H1 (cell line): ENCODE measurements around the gene CCDC171. TPM values are rescaled to one million over a fixed set of nuclear protein-coding genes. Genes with fewer than 3 reads are reported as not detected.

Experiments used
- CTCF ChIA-PET: fragments of 300-600 bp; sonication (Branson Sonifier 250); formaldehyde crosslinking; loops from one replicate; lab custom pipeline; 2021; ENCODE audit not compliant: partially characterized antibody; lab: Charles Lee
- POLR2A ChIA-PET: fragments of 300-600 bp; sonication (Branson Sonifier 250); formaldehyde crosslinking; loops from one replicate; lab custom pipeline; 2021; ENCODE audit warnings: inconsistent platforms; ENCODE audit not compliant: partially characterized antibody; lab: Charles Lee
- DNase-seq, 2 experiments: peaks; one replicate each; pipeline versions ENCODE4 v3.0.0 to v3.0.0-alpha.2; 2010 to 2022; ENCODE audit warnings: low spot score in 2 of 2, low read depth in 1 of 2, mixed read lengths in 1 of 2
- FAIRE-seq: peaks from 2 replicates; lab custom pipeline; 2011; peaks lifted over from hg19 to GRCh38; lab: Jason Lieb, UNC
- H2AFZ ChIP-seq: 2 replicates; pipeline ENCODE4 v1.8.1; 2012; ENCODE audit warnings: low read length, inconsistent platforms
- H2AK5ac ChIP-seq: 2 replicates; pipeline ENCODE4 v1.6.1; 2013; ENCODE audit warnings: low read depth, low read length
- H2BK120ac ChIP-seq: replicated peaks from 2 replicates; pipeline ENCODE3; 2013; ENCODE audit warnings: low read depth, low read length, inconsistent platforms
- H2BK12ac ChIP-seq: 2 replicates; pipeline ENCODE4 v1.6.1; 2013; ENCODE audit warnings: low read depth, low read length
- H2BK15ac ChIP-seq: 2 replicates; pipeline ENCODE4 v1.6.1; 2013; ENCODE audit warnings: low read length
- H2BK20ac ChIP-seq: 2 replicates; pipeline ENCODE4 v1.6.1; 2013; ENCODE audit warnings: low read length
- H2BK5ac ChIP-seq: 2 replicates; pipeline ENCODE4 v1.6.1; 2013; ENCODE audit warnings: low read depth, low read length
- H3K14ac ChIP-seq: 2 replicates; pipeline ENCODE4 v1.6.1; 2013; ENCODE audit warnings: inconsistent platforms; ENCODE audit not compliant: insufficient read length
- H3K18ac ChIP-seq: 2 replicates; pipeline ENCODE4 v1.6.1; 2013; ENCODE audit warnings: low read length; ENCODE audit errors: extremely low read depth
- H3K23ac ChIP-seq: 2 replicates; pipeline ENCODE4 v1.6.1; 2013; ENCODE audit warnings: inconsistent platforms; ENCODE audit not compliant: insufficient read length
- H3K23me2 ChIP-seq: 2 replicates; pipeline ENCODE4 v1.6.1; 2013; ENCODE audit warnings: low read depth, low read length
- H3K27ac ChIP-seq: 2 replicates; pipeline ENCODE4 v1.6.1; 2011; ENCODE audit warnings: low read depth, low read length, inconsistent platforms
- H3K27me3 ChIP-seq, 4 experiments: replicated peaks in 1 of 4; 1 replicate in 1 of 4; 2 replicates in 3 of 4; pipeline versions ENCODE4 v1.6.1 to v1.8.1; 2011 to 2013; ENCODE audit warnings: low read length in 3 of 4, mild to moderate bottlenecking in 3 of 4, inconsistent platforms in 2 of 4, mixed read lengths in 2 of 4, moderate library complexity in 1 of 4; ENCODE audit not compliant: control insufficient read depth in 3 of 4, insufficient read depth in 3 of 4; ENCODE audit errors: extremely low read depth in 1 of 4
- H3K36me3 ChIP-seq, 4 experiments: 2 replicates each; pipeline versions ENCODE4 v1.6.1 to v1.8.1; 2011 to 2013; ENCODE audit warnings: mild to moderate bottlenecking in 4 of 4, low read length in 3 of 4, moderate library complexity in 2 of 4, control low read depth in 1 of 4, inconsistent platforms in 1 of 4; ENCODE audit not compliant: insufficient read depth in 4 of 4, control insufficient read depth in 2 of 4
- H3K4ac ChIP-seq: replicated peaks from 2 replicates; pipeline ENCODE3; 2013; ENCODE audit warnings: low read length, low read depth, mixed read lengths, inconsistent platforms; ENCODE audit not compliant: insufficient read length
- H3K4me1 ChIP-seq, 4 experiments: replicated peaks in 1 of 4; 1 replicate in 1 of 4; 2 replicates in 3 of 4; pipeline versions ENCODE4 v1.6.1 to v1.8.1; 2011 to 2013; ENCODE audit warnings: low read length in 3 of 4, inconsistent platforms in 2 of 4, mixed read lengths in 1 of 4; ENCODE audit not compliant: insufficient read depth in 4 of 4, control insufficient read depth in 3 of 4
- H3K4me2 ChIP-seq, 2 experiments: 2 replicates each; pipeline versions ENCODE4 v1.6.1 to v1.8.1; 2011 to 2013; ENCODE audit warnings: low read depth in 2 of 2, low read length in 2 of 2, control low read depth in 1 of 2, inconsistent platforms in 1 of 2, mild to moderate bottlenecking in 1 of 2; ENCODE audit not compliant: insufficient read depth in 1 of 2
- H3K4me3 ChIP-seq, 4 experiments: fragments of 200-600, 300-600 bp in 1 of 4; sonication (generic), shearing (Covaris generic), sonication (Bioruptor Twin) in 1 of 4; 2 replicates each; pipeline versions ENCODE4 v1.5.1 to v1.8.1; 2011 to 2016; ENCODE audit warnings: low read length in 4 of 4, low read depth in 3 of 4, control low read depth in 2 of 4, inconsistent platforms in 2 of 4, mild to moderate bottlenecking in 2 of 4, mixed read lengths in 1 of 4, moderate library complexity in 1 of 4; ENCODE audit not compliant: insufficient read depth in 2 of 4; ENCODE audit errors: extremely low read depth in 1 of 4
- H3K56ac ChIP-seq: replicated peaks from 2 replicates; pipeline ENCODE3; 2013; ENCODE audit warnings: low read depth, mild to moderate bottlenecking, mixed read lengths, low read length, inconsistent platforms; ENCODE audit not compliant: insufficient read length
- H3K79me1 ChIP-seq: 2 replicates; pipeline ENCODE4 v1.6.1; 2013; ENCODE audit warnings: low read depth, low read length, control low read depth
- H3K79me2 ChIP-seq, 2 experiments: 2 replicates each; pipeline versions ENCODE4 v1.6.1 to v1.8.1; 2012 to 2013; ENCODE audit warnings: low read length in 2 of 2, mild to moderate bottlenecking in 2 of 2, inconsistent platforms in 1 of 2; ENCODE audit not compliant: insufficient read depth in 2 of 2, control insufficient read depth in 1 of 2
- H3K9ac ChIP-seq, 4 experiments: replicated peaks in 1 of 4; 1 replicate in 1 of 4; 2 replicates in 3 of 4; pipeline versions ENCODE4 v1.6.1 to v1.8.1; 2011 to 2013; ENCODE audit warnings: low read depth in 3 of 4, low read length in 3 of 4, control low read depth in 2 of 4, mild to moderate bottlenecking in 2 of 4, moderate library complexity in 2 of 4, inconsistent platforms in 1 of 4; ENCODE audit errors: extremely low read depth in 1 of 4
- H3K9me3 ChIP-seq, 2 experiments: 2 replicates each; pipeline versions ENCODE4 v1.6.1 to v1.8.1; 2012 to 2013; ENCODE audit warnings: mild to moderate bottlenecking in 2 of 2, moderate library complexity in 2 of 2, control low read depth in 1 of 2, inconsistent platforms in 1 of 2, low read depth in 1 of 2, low read length in 1 of 2, mixed read lengths in 1 of 2; ENCODE audit not compliant: insufficient read depth in 2 of 2
- H4K20me1 ChIP-seq, 2 experiments: replicated peaks in 1 of 2; 2 replicates each; pipeline versions ENCODE3 to v1.8.1; 2011 to 2013; ENCODE audit warnings: inconsistent platforms in 2 of 2, low read length in 2 of 2, mild to moderate bottlenecking in 1 of 2; ENCODE audit not compliant: insufficient read depth in 2 of 2, control insufficient read depth in 1 of 2
- H4K5ac ChIP-seq: 2 replicates; pipeline ENCODE4 v1.6.1; 2013; ENCODE audit warnings: low read length, low read depth, mixed read lengths, inconsistent platforms; ENCODE audit not compliant: insufficient read length
- H4K8ac ChIP-seq: 2 replicates; pipeline ENCODE4 v1.8.0; 2013; ENCODE audit warnings: mild to moderate bottlenecking, moderate library complexity, low read length, inconsistent platforms; ENCODE audit not compliant: insufficient read depth; ENCODE audit errors: extremely low read depth
- H4K91ac ChIP-seq: replicated peaks from 2 replicates; pipeline ENCODE3; 2013; ENCODE audit warnings: low read length, mixed read lengths, inconsistent platforms; ENCODE audit not compliant: insufficient read length
- ASH2L ChIP-seq: fragments of 200-600, 300-600 bp; sonication (generic); IDR thresholded peaks from one replicate; pipeline ENCODE4 v1.7.1; 2017; ENCODE audit warnings: low read length
- BRCA1 ChIP-seq: IDR thresholded peaks from 2 replicates; pipeline ENCODE4 v1.6.1; 2012; ENCODE audit warnings: low read depth, low read length, improper control_type of control experiment
- CREB1 ChIP-seq: IDR thresholded peaks from 2 replicates; pipeline ENCODE4 v1.6.1; 2012; ENCODE audit warnings: inconsistent platforms
- NANOG ChIP-seq: IDR thresholded peaks from 2 replicates; pipeline ENCODE4 v1.6.1; 2011; ENCODE audit warnings: low read length, low read depth, mild to moderate bottlenecking, inconsistent platforms; ENCODE audit not compliant: insufficient read depth, poor library complexity, severe bottlenecking
- PHF8 ChIP-seq: fragments of 200-600 bp; sonication (generic); conservative IDR thresholded peaks from 2 replicates; pipeline ENCODE4 v1.7.1; 2012; ENCODE audit warnings: low read depth, mild to moderate bottlenecking, inconsistent platforms, low read length, moderate library complexity
- RBBP5 ChIP-seq: IDR thresholded peaks from 2 replicates; pipeline ENCODE4 v1.7.1; 2012; ENCODE audit warnings: low read depth, mild to moderate bottlenecking, inconsistent platforms, low read length, moderate library complexity, borderline replicate concordance
- RXRA ChIP-seq: IDR thresholded peaks from 2 replicates; pipeline ENCODE4 v1.6.1; 2011; ENCODE audit warnings: low read depth, mild to moderate bottlenecking, low read length, moderate library complexity; ENCODE audit not compliant: insufficient read depth
- SIRT6 ChIP-seq: IDR thresholded peaks from one replicate; pipeline ENCODE4 v1.7.1; 2012; ENCODE audit warnings: low read length, inconsistent platforms
- SP1 ChIP-seq: IDR thresholded peaks from 2 replicates; pipeline ENCODE4 v1.6.1; 2011; ENCODE audit warnings: low read depth, low read length
- SP4 ChIP-seq: IDR thresholded peaks from 2 replicates; pipeline ENCODE4 v1.6.1; 2012; ENCODE audit warnings: low read length, inconsistent platforms
- TEAD4 ChIP-seq: IDR thresholded peaks from 2 replicates; pipeline ENCODE4 v1.6.1; 2012; ENCODE audit warnings: low read depth, low read length, inconsistent platforms, mixed read lengths
- YY1 ChIP-seq: IDR thresholded peaks from 2 replicates; pipeline ENCODE4 v1.6.1; 2011; ENCODE audit warnings: low read depth, mild to moderate bottlenecking, low read length
- whole genome bisulfite sequencing, 2 experiments: shearing (Covaris generic) in 1 of 2; methylation state at CpG; one replicate each; pipeline versions ENCODE4 v1.1.6 to v1.1.7; 2013 to 2015; ENCODE audit warnings: low lambda C conversion rate in 2 of 2, mixed read lengths in 2 of 2, inconsistent platforms in 1 of 2, low coverage in 1 of 2, missing lambda C conversion rate in 1 of 2; ENCODE audit not compliant: insufficient replicate concordance in 2 of 2, insufficient coverage in 1 of 2, insufficient read length in 1 of 2; ENCODE audit errors: extremely low coverage in 1 of 2, missing lambda C conversion rate in 1 of 2; 5-methylcytosine and 5-hydroxymethylcytosine counted together
- polyA plus RNA-seq, 7 experiments: library from polyadenylated mRNA; depleted of rRNA in 3 of 7; stranded (reverse) in 5 of 7; unstranded in 2 of 7; fragments of >200 nt in 5 of 7; fragments of 200-250 nt in 2 of 7; gene quantifications; 1 replicate in 5 of 7; 2 replicates in 1 of 7; 4 replicates in 1 of 7; pipeline versions ENCODE4 v1.2.1 to v1.2.3, GENCODE V29; 2011 to 2013; ENCODE audit warnings: missing spikeins in 2 of 7, mixed read lengths in 2 of 7
- total RNA-seq: library from RNA; stranded (reverse); fragmentation: NEBNext Ultra II Directional; extraction: Animal tissue kit (Norgen Biotek cat#: 25700); gene quantifications from 2 replicates; pipeline ENCODE4 v1.2.1, GENCODE V29; 2021
- TF ChIP-seq, protein P1 (sequence below), 3 experiments: IDR thresholded peaks; 1 replicate in 2 of 3; 2 replicates in 1 of 3; pipeline versions ENCODE4 v1.5.1 to v1.6.1; 2011; ENCODE audit warnings: low read length in 3 of 3, mild to moderate bottlenecking in 3 of 3, inconsistent platforms in 2 of 3, low read depth in 1 of 3, moderate library complexity in 1 of 3; ENCODE audit not compliant: insufficient read depth in 1 of 3; ENCODE audit errors: control extremely low read depth in 1 of 3

The CCDC171 gene
- total and polyA plus RNA-seq, 2 of the 8 experiments (the other 6 are each of a cell fraction or from before 2014, with no cell fraction given) = 0.83 to 2.3 TPM

DNA sequence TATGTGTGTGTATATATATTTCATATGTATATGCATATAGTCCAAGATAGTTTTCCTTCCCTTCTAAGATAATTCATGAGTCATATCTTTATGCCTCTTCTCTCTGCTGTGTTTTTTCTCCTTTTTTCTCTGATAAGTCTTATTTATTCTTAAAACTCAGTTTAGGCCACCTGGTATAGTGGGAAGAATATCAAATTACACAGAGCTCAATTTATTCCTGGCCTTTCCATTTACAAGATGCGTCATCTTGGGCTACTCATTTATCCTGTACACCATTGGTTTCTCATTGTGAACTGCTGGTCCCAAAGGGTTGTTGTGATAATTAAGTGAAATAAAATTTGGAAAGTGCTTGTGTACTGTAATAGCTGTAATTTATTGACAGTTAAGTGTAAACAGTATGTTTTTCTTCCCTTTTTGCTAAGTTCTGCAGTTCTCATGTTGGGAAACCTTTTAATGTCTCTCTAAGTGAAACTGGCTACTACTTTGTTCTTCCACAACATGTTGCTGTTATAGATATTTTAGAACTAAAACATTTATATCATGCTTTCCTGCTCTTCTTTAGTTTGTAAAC is 19.4 kb downstream of the CCDC171 start:
- H4K5ac ChIP-seq = no peak overlapping the region
- TF ChIP-seq NANOG = no peak
- TF ChIP-seq SP1 = no peak
- TF ChIP-seq RXRA = no peak
- no peak for TF ChIP-seq TEAD4
- no peak for TF ChIP-seq BRCA1
- no peak for TF ChIP-seq PHF8
- TF ChIP-seq RBBP5 = no peak
- TF ChIP-seq SP4 = no peak
- TF ChIP-seq CREB1 = no peak
- no peak for TF ChIP-seq ASH2L
- no peak for TF ChIP-seq YY1
- TF ChIP-seq SIRT6 = no peak
- TF ChIP-seq, protein P1, sequence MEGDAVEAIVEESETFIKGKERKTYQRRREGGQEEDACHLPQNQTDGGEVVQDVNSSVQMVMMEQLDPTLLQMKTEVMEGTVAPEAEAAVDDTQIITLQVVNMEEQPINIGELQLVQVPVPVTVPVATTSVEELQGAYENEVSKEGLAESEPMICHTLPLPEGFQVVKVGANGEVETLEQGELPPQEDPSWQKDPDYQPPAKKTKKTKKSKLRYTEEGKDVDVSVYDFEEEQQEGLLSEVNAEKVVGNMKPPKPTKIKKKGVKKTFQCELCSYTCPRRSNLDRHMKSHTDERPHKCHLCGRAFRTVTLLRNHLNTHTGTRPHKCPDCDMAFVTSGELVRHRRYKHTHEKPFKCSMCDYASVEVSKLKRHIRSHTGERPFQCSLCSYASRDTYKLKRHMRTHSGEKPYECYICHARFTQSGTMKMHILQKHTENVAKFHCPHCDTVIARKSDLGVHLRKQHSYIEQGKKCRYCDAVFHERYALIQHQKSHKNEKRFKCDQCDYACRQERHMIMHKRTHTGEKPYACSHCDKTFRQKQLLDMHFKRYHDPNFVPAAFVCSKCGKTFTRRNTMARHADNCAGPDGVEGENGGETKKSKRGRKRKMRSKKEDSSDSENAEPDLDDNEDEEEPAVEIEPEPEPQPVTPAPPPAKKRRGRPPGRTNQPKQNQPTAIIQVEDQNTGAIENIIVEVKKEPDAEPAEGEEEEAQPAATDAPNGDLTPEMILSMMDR (IDR thresholded peaks at IDR 0.05; ENCODE audit: control extremely low read depth in 1 of 3, insufficient read depth in 1 of 3, low read depth in 1 of 3, low read length in 3 of 3) = no peak

More for the DNA sequence above, 19.4 kb downstream of the CCDC171 start:
- H2AK5ac ChIP-seq = no peak overlapping the region
- no peak overlapping the region for H4K8ac ChIP-seq
- H3K23me2 ChIP-seq = no peaks in the 10 kb centered on the region
- no peak overlapping the region for H2BK15ac ChIP-seq
- POLR2A ChIA-PET = no interaction called here
- CTCF ChIA-PET = interaction anchor here (1.6 kb wide), 1 partner anchor 34 kb away, joined by 5 read pairs; no protein-coding TSS in a partner anchor
- no peak overlapping the region for H3K4me2 ChIP-seq
- no peaks in the 10 kb centered on the region for H3K4me1 ChIP-seq
- H2BK20ac ChIP-seq = no peak overlapping the region
- no peak overlapping the region for H2AFZ ChIP-seq
- H3K9ac ChIP-seq = no peak overlapping the region
- H4K91ac ChIP-seq = no peak overlapping the region
- DNase-seq = no peak
- H3K14ac ChIP-seq = no peak overlapping the region
- no peak for FAIRE-seq
- no peaks in the 10 kb centered on the region for H3K79me2 ChIP-seq
- no peaks in the 10 kb centered on the region for H3K36me3 ChIP-seq
- H3K27me3 ChIP-seq = no peaks in the 10 kb centered on the region
- no peak overlapping the region for H3K4ac ChIP-seq
- no peak overlapping the region for H2BK12ac ChIP-seq
- no peak overlapping the region for H3K27ac ChIP-seq
- H2BK5ac ChIP-seq = no peak overlapping the region
- no peak overlapping the region for H2BK120ac ChIP-seq
- no peaks in the 10 kb centered on the region for H3K79me1 ChIP-seq
- H3K18ac ChIP-seq = no peak overlapping the region
- no peaks in the 10 kb centered on the region for H4K20me1 ChIP-seq
- no peak overlapping the region for H3K4me3 ChIP-seq
- H3K23ac ChIP-seq = no peak overlapping the region
- H3K9me3 ChIP-seq = no peaks in the 10 kb centered on the region
- WGBS, 2 experiments = 83% methylated on average over 1 of the region's 1 CpG; no CpG with 5 or more reads in 1 of the 2 experiments
- no peak overlapping the region for H3K56ac ChIP-seq
